NT2/D1 (cell line): ENCODE data around the gene WWP2.

ENCODE experiments used
- DNase-seq: peaks from one replicate; pipeline ENCODE4 v3.0.0-alpha.2; 2011; ENCODE audit warnings: low read depth, low spot score
- H3K27me3 ChIP-seq: 2 replicates; pipeline ENCODE4 v1.6.0; 2011; ENCODE audit warnings: mild to moderate bottlenecking; ENCODE audit not compliant: insufficient read length, insufficient read depth
- H3K36me3 ChIP-seq: 2 replicates; pipeline ENCODE4 v1.6.1; 2011; ENCODE audit warnings: mild to moderate bottlenecking, low read length, mixed read lengths; ENCODE audit not compliant: insufficient read depth, insufficient read length
- H3K4me1 ChIP-seq: 2 replicates; pipeline ENCODE4 v1.5.1; 2011; ENCODE audit not compliant: insufficient read depth, insufficient read length
- H3K4me3 ChIP-seq: 2 replicates; pipeline ENCODE4 v1.5.1; 2011; ENCODE audit warnings: low read depth; ENCODE audit not compliant: insufficient read length
- H3K9ac ChIP-seq: 2 replicates; pipeline ENCODE4 v1.6.0; 2011; ENCODE audit warnings: low read depth; ENCODE audit not compliant: insufficient read length
- H3K9me3 ChIP-seq: 2 replicates; pipeline ENCODE4 v1.5.1; 2011; ENCODE audit warnings: mild to moderate bottlenecking, low read length; ENCODE audit not compliant: insufficient read depth
- SUZ12 ChIP-seq: IDR thresholded peaks from 2 replicates; pipeline ENCODE4 v1.6.1; 2011; ENCODE audit not compliant: insufficient read length, insufficient read depth; ENCODE audit errors: extremely low read depth
- YY1 ChIP-seq: IDR thresholded peaks from 2 replicates; pipeline ENCODE4 v1.6.1; 2011; ENCODE audit not compliant: insufficient read length, insufficient read depth
- ZNF274 ChIP-seq: IDR thresholded peaks from 2 replicates; pipeline ENCODE4 v1.6.1; 2011; ENCODE audit warnings: mild to moderate bottlenecking, low read depth, low read length

Gene WWP2

GRCh38 chr16:69892378-69892777, 130.2 kb downstream of the WWP2 start:
- Histone ChIP-seq H3K36me3 (peaks cover 10% of the 10 kb centered on the region), H3K9ac (no peak overlapping the region), H3K4me3 (no peak overlapping the region), H3K4me1 (no peaks in the 10 kb centered on the region), H3K27me3 (no peaks in the 10 kb centered on the region), H3K9me3 (no peaks in the 10 kb centered on the region)
- no peak for TF ChIP-seq SUZ12
- no peak for TF ChIP-seq ZNF274
- no peak for TF ChIP-seq YY1
- DNase-seq, result no peak

- DNase-seq, result no peak
- TF ChIP-seq ZNF274 (no peak), SUZ12 (no peak), YY1 (no peak)
Observed at GRCh38 chr16:69893106-69893505, 131.0 kb downstream of the WWP2 start.

GRCh38 chr16:69894676-69895075, 132.5 kb downstream of the WWP2 start:
- Histone ChIP-seq H3K9me3 (no peaks in the 10 kb centered on the region), H3K4me1 (no peaks in the 10 kb centered on the region), H3K9ac (no peak overlapping the region), H3K4me3 (no peak overlapping the region), H3K27me3 (no peaks in the 10 kb centered on the region), H3K36me3 (peaks cover under 1% of the 10 kb centered on the region)
- TF ChIP-seq YY1, result no peak
- no peak for TF ChIP-seq SUZ12
- TF ChIP-seq ZNF274, result no peak
- DNase-seq, result no peak

More at GRCh38 chr16:69893106-69893505, 131.0 kb downstream of the WWP2 start:
- Histone ChIP-seq H3K9ac (no peak overlapping the region), H3K27me3 (no peaks in the 10 kb centered on the region), H3K4me1 (no peaks in the 10 kb centered on the region), H3K4me3 (no peak overlapping the region), H3K9me3 (no peaks in the 10 kb centered on the region), H3K36me3 (peaks cover 10% of the 10 kb centered on the region)

- Histone ChIP-seq H3K27me3 (no peaks in the 10 kb centered on the region), H3K4me3 (no peak overlapping the region), H3K9me3 (peaks cover 7% of the 10 kb centered on the region; the same call in 1 of the 2 replicates), H3K4me1 (no peaks in the 10 kb centered on the region), H3K36me3 (peaks cover 5% of the 10 kb centered on the region), H3K9ac (peak overlapping the region; percentile 9)
- DNase-seq, result no peak
- TF ChIP-seq ZNF274, result no peak
- no peak for TF ChIP-seq SUZ12
- TF ChIP-seq YY1, result no peak
Observed at GRCh38 chr16:69903865-69904415, 141.8 kb downstream of the WWP2 start.

GRCh38 chr16:69904495-69905170, 142.5 kb downstream of the WWP2 start:
- no peak for TF ChIP-seq ZNF274
- no peak for TF ChIP-seq YY1
- no peak for TF ChIP-seq SUZ12
- DNase-seq, result peak; percentile 52
- Histone ChIP-seq H3K4me1 (no peaks in the 10 kb centered on the region), H3K4me3 (no peak overlapping the region), H3K36me3 (peaks cover 10% of the 10 kb centered on the region), H3K27me3 (no peaks in the 10 kb centered on the region), H3K9ac (no peak overlapping the region), H3K9me3 (peaks cover 7% of the 10 kb centered on the region; the same call in 1 of the 2 replicates)

- TF ChIP-seq YY1 (no peak), SUZ12 (no peak), ZNF274 (no peak)
- no peak for DNase-seq
- H3K9me3 ChIP-seq, result peaks cover 7% of the 10 kb centered on the region; the same call in 1 of the 2 replicates
- H3K4me3 ChIP-seq, result no peak overlapping the region
- H3K4me1 ChIP-seq, result no peaks in the 10 kb centered on the region
- H3K36me3 ChIP-seq, result peaks cover 10% of the 10 kb centered on the region
- no peaks in the 10 kb centered on the region for H3K27me3 ChIP-seq
- H3K9ac ChIP-seq, result no peak overlapping the region
Observed at GRCh38 chr16:69905171-69905555, 143.0 kb downstream of the WWP2 start.

- DNase-seq, result no peak
- no peaks in the 10 kb centered on the region for H3K27me3 ChIP-seq
- H3K9ac ChIP-seq, result no peak overlapping the region
- peaks cover 7% of the 10 kb centered on the region; the same call in 1 of the 2 replicates for H3K9me3 ChIP-seq
- H3K4me1 ChIP-seq, result no peaks in the 10 kb centered on the region
- TF ChIP-seq SUZ12 (no peak), ZNF274 (no peak), YY1 (no peak)
- H3K4me3 ChIP-seq, result no peak overlapping the region
- H3K36me3 ChIP-seq, result peaks cover 10% of the 10 kb centered on the region
Observed at GRCh38 chr16:69906838-69907401, 144.8 kb downstream of the WWP2 start.
